ENCODE data around the gene SLC35F6. TPM values are rescaled to one million over a fixed set of nuclear protein-coding genes. Genes with fewer than 3 reads are reported as not detected.
A peak's percentile ranks its signal among the peaks of the same experiment; 100 is the strongest.

The SLC35F6 gene
- polyA plus RNA-seq, 2 of the 4 experiments (the other 2 are of a cell fraction) = 41.3 to 46.9 TPM

DNA sequence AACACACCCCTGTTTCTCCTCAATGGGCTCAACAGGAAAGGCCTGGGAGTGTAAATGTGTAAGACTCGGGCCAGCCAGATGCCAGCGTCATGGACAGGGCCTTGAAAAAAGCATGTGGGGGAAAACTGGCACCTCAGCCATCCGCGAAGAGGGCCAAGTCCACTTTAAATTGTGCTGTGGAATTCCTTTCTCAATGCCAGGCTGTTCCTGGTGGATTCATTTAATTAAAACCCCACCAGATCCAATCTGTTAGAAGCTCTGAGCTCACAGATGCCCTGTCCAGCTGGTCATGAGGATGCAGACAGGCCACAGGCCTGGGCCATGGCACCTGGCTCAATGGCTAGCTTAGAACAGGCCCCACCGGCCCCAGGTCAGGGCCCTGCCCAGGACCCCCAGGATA lies 46.7 kb upstream of the SLC35F6 start:
- FAIRE-seq = no peak
- H3K27ac ChIP-seq = peak overlapping the region; percentile 31 to 94; a peak in 5 of 6 replicates
- ChIA-PET POLR2A (no interaction called here), CTCF (interaction anchor here (1.3 to 4.9 kb wide), 4 partner anchors 28 to 139 kb away, joined by 3 to 38 read pairs (median 7); no protein-coding TSS in a partner anchor)
- 80% methylated on average over 5 of the region's 5 CpGs for WGBS (ENCODE audit: missing lambda C conversion rate)
- H3K4me2 ChIP-seq = no peak overlapping the region
- peaks cover 64% of the 10 kb centered on the region for H3K4me1 ChIP-seq
- DNase-seq (ENCODE audit: low read depth in 1 of 2, low spot score in 1 of 2) = no peak
- H3K9me3 ChIP-seq = no peaks in the 10 kb centered on the region
- TF ChIP-seq CBX2 (IDR thresholded peaks at IDR 0.05; ENCODE audit: borderline replicate concordance, low read depth) (no peak), PHF8 (IDR thresholded peaks at IDR 0.05; ENCODE audit: borderline replicate concordance, low read depth) (no peak), RNF2 (IDR thresholded peaks at IDR 0.05; ENCODE audit: borderline replicate concordance, low read depth) (no peak), ESRRA (IDR thresholded peaks at IDR 0.05; ENCODE audit: borderline replicate concordance, low read length) (no peak), RCOR1 (IDR thresholded peaks at IDR 0.05; ENCODE audit: low read depth, low read length) (no peak), EHF (CRISPR knock-in tag; IDR thresholded peaks at IDR 0.05) (no peak), CBX8 (IDR thresholded peaks at IDR 0.05) (no peak), RFX5 (IDR thresholded peaks at IDR 0.05) (no peak), JUN (IDR thresholded peaks at IDR 0.05) (no peak), BHLHE40 (IDR thresholded peaks at IDR 0.05; ENCODE audit: low read depth, low read length) (no peak), EHMT2 (IDR thresholded peaks at IDR 0.05; ENCODE audit: low read depth) (no peak), HOXB5 (CRISPR knock-in tag; IDR thresholded peaks at IDR 0.05) (no peak)
- TF ChIP-seq, protein P1, sequence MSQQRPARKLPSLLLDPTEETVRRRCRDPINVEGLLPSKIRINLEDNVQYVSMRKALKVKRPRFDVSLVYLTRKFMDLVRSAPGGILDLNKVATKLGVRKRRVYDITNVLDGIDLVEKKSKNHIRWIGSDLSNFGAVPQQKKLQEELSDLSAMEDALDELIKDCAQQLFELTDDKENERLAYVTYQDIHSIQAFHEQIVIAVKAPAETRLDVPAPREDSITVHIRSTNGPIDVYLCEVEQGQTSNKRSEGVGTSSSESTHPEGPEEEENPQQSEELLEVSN (IDR thresholded peaks at IDR 0.05; ENCODE audit: borderline replicate concordance, low read depth) = no peak
- TF ChIP-seq, protein P2, sequence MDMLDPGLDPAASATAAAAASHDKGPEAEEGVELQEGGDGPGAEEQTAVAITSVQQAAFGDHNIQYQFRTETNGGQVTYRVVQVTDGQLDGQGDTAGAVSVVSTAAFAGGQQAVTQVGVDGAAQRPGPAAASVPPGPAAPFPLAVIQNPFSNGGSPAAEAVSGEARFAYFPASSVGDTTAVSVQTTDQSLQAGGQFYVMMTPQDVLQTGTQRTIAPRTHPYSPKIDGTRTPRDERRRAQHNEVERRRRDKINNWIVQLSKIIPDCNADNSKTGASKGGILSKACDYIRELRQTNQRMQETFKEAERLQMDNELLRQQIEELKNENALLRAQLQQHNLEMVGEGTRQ (IDR thresholded peaks at IDR 0.05) = no peak
- TF ChIP-seq, protein P3, sequence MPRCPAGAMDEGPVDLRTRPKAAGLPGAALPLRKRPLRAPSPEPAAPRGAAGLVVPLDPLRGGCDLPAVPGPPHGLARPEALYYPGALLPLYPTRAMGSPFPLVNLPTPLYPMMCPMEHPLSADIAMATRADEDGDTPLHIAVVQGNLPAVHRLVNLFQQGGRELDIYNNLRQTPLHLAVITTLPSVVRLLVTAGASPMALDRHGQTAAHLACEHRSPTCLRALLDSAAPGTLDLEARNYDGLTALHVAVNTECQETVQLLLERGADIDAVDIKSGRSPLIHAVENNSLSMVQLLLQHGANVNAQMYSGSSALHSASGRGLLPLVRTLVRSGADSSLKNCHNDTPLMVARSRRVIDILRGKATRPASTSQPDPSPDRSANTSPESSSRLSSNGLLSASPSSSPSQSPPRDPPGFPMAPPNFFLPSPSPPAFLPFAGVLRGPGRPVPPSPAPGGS (IDR thresholded peaks at IDR 0.05) = no peak
- TF ChIP-seq, protein P4, sequence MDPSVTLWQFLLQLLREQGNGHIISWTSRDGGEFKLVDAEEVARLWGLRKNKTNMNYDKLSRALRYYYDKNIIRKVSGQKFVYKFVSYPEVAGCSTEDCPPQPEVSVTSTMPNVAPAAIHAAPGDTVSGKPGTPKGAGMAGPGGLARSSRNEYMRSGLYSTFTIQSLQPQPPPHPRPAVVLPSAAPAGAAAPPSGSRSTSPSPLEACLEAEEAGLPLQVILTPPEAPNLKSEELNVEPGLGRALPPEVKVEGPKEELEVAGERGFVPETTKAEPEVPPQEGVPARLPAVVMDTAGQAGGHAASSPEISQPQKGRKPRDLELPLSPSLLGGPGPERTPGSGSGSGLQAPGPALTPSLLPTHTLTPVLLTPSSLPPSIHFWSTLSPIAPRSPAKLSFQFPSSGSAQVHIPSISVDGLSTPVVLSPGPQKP (IDR thresholded peaks at IDR 0.05; ENCODE audit: low read depth, low read length) = no peak
- TF ChIP-seq, protein P5, sequence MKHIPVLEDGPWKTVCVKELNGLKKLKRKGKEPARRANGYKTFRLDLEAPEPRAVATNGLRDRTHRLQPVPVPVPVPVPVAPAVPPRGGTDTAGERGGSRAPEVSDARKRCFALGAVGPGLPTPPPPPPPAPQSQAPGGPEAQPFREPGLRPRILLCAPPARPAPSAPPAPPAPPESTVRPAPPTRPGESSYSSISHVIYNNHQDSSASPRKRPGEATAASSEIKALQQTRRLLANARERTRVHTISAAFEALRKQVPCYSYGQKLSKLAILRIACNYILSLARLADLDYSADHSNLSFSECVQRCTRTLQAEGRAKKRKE (CRISPR knock-in tag; IDR thresholded peaks at IDR 0.05; ENCODE audit: low read depth) = no peak
- no peak overlapping the region for H3K4me3 ChIP-seq
- ATAC-seq = no peak

DNA sequence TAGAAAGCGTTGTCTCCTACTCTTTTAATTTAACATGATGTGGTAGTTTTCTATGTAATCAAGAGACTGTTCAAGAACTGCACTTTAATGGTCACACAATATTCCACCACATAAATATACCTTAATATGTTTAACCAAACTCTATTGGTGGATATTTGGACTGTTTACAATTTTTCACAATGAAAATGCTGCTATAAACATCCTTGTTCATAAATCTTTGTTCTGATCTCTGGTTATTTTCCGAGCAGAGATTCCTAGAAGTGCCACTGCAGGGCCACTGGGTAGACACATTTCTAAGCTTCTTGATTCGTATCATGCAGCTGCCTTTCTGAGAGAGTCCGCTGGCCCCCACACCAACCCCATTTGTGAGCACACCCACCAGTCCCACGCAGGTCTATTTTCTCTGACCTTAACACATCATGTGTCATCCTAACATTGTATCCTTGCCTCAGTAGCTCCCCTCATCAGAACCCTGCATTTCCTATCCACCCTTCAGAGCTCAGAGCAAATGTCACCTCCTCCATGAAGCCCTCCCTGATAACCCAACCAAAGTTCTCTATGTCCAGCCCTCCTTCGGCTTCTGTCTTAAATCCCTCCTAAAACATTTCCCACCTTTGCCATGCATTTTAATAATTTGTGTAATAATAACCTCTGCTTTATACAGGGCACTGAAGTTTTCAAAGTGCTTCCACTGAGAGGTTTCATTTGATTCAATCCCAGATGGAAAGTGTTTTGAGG lies 45.0 kb upstream of the SLC35F6 start:
- H3K9me3 ChIP-seq = no peaks in the 10 kb centered on the region
- WGBS (ENCODE audit: missing lambda C conversion rate) = 88% methylated on average over 6 of the region's 6 CpGs
- CTCF ChIA-PET = interaction anchor here (1.3 to 4.9 kb wide), 5 partner anchors 26 to 217 kb away, joined by 4 to 38 read pairs (median 14); no protein-coding TSS in a partner anchor
- FAIRE-seq = no peak
- TF ChIP-seq ZFP36 (IDR thresholded peaks at IDR 0.05; ENCODE audit: borderline replicate concordance, partially characterized antibody) (peak; percentile 97), HDAC2 (IDR thresholded peaks at IDR 0.05) (peak; percentile 52; the same call in 1 of the 2 replicates), CBX2 (IDR thresholded peaks at IDR 0.05; ENCODE audit: borderline replicate concordance, low read depth) (no peak), CEBPB (IDR thresholded peaks at IDR 0.05) (no peak), ZSCAN20 (CRISPR knock-in tag; IDR thresholded peaks at IDR 0.05) (no peak)
- DNase-seq (ENCODE audit: low read depth in 1 of 2, low spot score in 1 of 2) = no peak
- POLR2A ChIA-PET = no interaction called here
- ATAC-seq = no peak
- peak overlapping the region; percentile 78; the same call in 2 of the 3 replicates for H3K4me2 ChIP-seq
- H3K4me1 ChIP-seq = peaks cover 73% of the 10 kb centered on the region
- H3K4me3 ChIP-seq = no peak overlapping the region
- peak overlapping the region; percentile 94 for H3K27ac ChIP-seq
